ENCODE data around the gene SPAG6. TPM values are rescaled to one million over a fixed set of nuclear protein-coding genes. Genes with fewer than 3 reads are reported as not detected.
"Not testable (repeated sequence)": the region's sequence is repeated elsewhere in the genome, so short reads cannot be mapped to it uniquely, and the experiment has no call there.

Gene SPAG6
- total and polyA plus RNA-seq, 4 donors = 0.23 TPM; not detected in 3

DNA sequence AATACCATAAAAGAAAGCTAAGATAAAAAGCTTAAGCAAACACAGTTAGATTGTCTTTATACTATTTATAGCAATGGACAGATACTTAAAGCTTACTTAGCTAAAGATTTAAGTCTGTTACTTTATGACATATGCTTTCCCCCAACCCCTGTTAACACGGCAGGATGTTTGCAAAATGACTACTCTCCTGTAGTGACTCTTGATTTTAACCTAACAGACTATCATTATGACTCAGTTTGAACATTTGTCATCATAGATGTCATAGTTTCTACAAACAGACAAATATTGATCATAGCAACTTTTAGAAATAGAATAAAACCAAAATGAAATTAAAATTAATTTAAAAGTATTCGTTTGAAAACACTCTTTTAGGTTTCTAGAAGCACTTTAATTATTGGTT, 36.9 kb upstream of the SPAG6 start:
- Histone ChIP-seq H3K4me3 (ENCODE audit: low read depth in 1 of 3, low read length in 3 of 3) (no peak overlapping the region), H3K4me1 (ENCODE audit: control insufficient read depth in 4 of 4, insufficient read depth in 4 of 4, low read length in 3 of 4) (no peaks in the 10 kb centered on the region), H3K9ac (ENCODE audit: low read depth in 1 of 2, low read length in 2 of 2) (no peak overlapping the region), H3K9me3 (ENCODE audit: control insufficient read depth in 4 of 4, low read length in 3 of 4) (peaks cover 0 to 7% (median 0%) of the 10 kb centered on the region in 4 donors), H3K27ac (ENCODE audit: low read depth in 1 of 2, low read length in 2 of 2) (no peak overlapping the region), H3K36me3 (ENCODE audit: control insufficient read depth in 4 of 4, insufficient read depth in 3 of 4, low read depth in 1 of 4, low read length in 3 of 4) (no peaks in the 10 kb centered on the region), H3K27me3 (ENCODE audit: control insufficient read depth in 4 of 4, insufficient read depth in 4 of 4, low read length in 3 of 4) (peaks cover 0 to 3% (median 0%) of the 10 kb centered on the region in 4 donors)
- 81% methylated on average over 2 of the region's 2 CpGs for WGBS
- no peak for DNase-seq (ENCODE audit: low spot score)
- TF ChIP-seq GABPA (IDR thresholded peaks at IDR 0.05 in 1 of 2, conservative IDR thresholded peaks at IDR 0.05 in 1 of 2) (no peak), HNF4G (IDR thresholded peaks at IDR 0.05) (no peak), YY1 (IDR thresholded peaks at IDR 0.05) (no peak), JUND (IDR thresholded peaks at IDR 0.05) (no peak), SP1 (IDR thresholded peaks at IDR 0.05) (no peak), FOXA1 (IDR thresholded peaks at IDR 0.05) (no peak), NR2F2 (IDR thresholded peaks at IDR 0.05) (no peak), TAF1 (conservative IDR thresholded peaks at IDR 0.05) (no peak), EGR1 (IDR thresholded peaks at IDR 0.05; ENCODE audit: low read depth in 2 of 2) (no peak), RXRA (IDR thresholded peaks at IDR 0.05) (no peak), RAD21 (IDR thresholded peaks at IDR 0.05) (no peak), HNF4A (conservative IDR thresholded peaks at IDR 0.05) (no peak)
- TF ChIP-seq, protein P1, sequence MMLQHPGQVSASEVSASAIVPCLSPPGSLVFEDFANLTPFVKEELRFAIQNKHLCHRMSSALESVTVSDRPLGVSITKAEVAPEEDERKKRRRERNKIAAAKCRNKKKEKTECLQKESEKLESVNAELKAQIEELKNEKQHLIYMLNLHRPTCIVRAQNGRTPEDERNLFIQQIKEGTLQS (IDR thresholded peaks at IDR 0.05) = no peak
- TF ChIP-seq, protein P2, sequence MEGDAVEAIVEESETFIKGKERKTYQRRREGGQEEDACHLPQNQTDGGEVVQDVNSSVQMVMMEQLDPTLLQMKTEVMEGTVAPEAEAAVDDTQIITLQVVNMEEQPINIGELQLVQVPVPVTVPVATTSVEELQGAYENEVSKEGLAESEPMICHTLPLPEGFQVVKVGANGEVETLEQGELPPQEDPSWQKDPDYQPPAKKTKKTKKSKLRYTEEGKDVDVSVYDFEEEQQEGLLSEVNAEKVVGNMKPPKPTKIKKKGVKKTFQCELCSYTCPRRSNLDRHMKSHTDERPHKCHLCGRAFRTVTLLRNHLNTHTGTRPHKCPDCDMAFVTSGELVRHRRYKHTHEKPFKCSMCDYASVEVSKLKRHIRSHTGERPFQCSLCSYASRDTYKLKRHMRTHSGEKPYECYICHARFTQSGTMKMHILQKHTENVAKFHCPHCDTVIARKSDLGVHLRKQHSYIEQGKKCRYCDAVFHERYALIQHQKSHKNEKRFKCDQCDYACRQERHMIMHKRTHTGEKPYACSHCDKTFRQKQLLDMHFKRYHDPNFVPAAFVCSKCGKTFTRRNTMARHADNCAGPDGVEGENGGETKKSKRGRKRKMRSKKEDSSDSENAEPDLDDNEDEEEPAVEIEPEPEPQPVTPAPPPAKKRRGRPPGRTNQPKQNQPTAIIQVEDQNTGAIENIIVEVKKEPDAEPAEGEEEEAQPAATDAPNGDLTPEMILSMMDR (IDR thresholded peaks at IDR 0.05; ENCODE audit: low read depth, low read length, missing input control) = no peak
- TF ChIP-seq, protein P3, sequence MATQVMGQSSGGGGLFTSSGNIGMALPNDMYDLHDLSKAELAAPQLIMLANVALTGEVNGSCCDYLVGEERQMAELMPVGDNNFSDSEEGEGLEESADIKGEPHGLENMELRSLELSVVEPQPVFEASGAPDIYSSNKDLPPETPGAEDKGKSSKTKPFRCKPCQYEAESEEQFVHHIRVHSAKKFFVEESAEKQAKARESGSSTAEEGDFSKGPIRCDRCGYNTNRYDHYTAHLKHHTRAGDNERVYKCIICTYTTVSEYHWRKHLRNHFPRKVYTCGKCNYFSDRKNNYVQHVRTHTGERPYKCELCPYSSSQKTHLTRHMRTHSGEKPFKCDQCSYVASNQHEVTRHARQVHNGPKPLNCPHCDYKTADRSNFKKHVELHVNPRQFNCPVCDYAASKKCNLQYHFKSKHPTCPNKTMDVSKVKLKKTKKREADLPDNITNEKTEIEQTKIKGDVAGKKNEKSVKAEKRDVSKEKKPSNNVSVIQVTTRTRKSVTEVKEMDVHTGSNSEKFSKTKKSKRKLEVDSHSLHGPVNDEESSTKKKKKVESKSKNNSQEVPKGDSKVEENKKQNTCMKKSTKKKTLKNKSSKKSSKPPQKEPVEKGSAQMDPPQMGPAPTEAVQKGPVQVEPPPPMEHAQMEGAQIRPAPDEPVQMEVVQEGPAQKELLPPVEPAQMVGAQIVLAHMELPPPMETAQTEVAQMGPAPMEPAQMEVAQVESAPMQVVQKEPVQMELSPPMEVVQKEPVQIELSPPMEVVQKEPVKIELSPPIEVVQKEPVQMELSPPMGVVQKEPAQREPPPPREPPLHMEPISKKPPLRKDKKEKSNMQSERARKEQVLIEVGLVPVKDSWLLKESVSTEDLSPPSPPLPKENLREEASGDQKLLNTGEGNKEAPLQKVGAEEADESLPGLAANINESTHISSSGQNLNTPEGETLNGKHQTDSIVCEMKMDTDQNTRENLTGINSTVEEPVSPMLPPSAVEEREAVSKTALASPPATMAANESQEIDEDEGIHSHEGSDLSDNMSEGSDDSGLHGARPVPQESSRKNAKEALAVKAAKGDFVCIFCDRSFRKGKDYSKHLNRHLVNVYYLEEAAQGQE (IDR thresholded peaks at IDR 0.05) = no peak

DNA sequence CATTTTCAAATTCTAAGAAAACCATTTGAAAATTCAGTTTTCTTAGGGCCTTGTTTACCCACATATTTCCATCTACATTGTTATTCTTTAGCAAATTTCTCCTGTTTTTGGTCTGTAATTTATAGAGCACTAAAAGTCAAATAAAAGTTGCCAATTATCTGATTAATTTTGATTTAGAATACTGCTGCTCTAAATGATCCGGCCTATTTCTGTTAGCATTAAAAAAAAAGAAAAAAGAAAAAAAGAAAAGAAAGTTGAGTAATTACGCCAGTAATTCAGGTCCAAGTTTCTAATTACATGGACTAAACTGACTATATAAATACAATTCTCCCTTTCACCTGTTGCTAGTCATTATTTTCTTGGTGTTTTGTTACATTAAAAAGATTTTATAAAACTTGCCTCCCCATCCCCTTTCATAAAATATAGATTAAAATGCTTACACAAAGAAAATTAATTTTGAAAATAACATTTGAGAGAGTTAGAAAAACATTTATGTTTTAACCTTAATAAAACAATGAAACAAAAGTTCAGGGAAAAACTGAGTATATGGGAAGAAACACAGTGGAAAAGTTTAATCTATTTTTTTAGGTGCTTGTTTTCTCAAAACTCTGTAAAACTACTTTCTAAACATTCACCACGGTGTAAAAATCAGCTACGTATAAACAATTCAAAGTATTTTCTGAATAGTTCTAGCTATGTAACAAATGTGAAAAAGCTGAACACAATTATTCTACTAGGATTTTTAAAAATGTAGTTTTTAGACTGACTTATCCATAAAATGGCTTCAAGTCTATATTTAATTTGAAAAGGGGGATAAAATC, 35.9 kb upstream of the SPAG6 start:
- no peaks in the 10 kb centered on the region for H3K36me3 ChIP-seq (ENCODE audit: control insufficient read depth in 4 of 4, insufficient read depth in 3 of 4, low read depth in 1 of 4, low read length in 3 of 4)
- no peak overlapping the region for H3K9ac ChIP-seq (ENCODE audit: low read depth in 1 of 2, low read length in 2 of 2)
- peaks cover 0 to 3% (median 0%) of the 10 kb centered on the region in 4 donors for H3K27me3 ChIP-seq (ENCODE audit: control insufficient read depth in 4 of 4, insufficient read depth in 4 of 4, low read length in 3 of 4)
- no peaks in the 10 kb centered on the region for H3K9me3 ChIP-seq (ENCODE audit: control insufficient read depth in 4 of 4, low read length in 3 of 4)
- no peaks in the 10 kb centered on the region for H3K4me1 ChIP-seq (ENCODE audit: control insufficient read depth in 4 of 4, insufficient read depth in 4 of 4, low read length in 3 of 4)
- DNase-seq (ENCODE audit: low spot score) = no peak
- no peak overlapping the region for H3K27ac ChIP-seq (ENCODE audit: low read depth in 1 of 2, low read length in 2 of 2)
- no peak overlapping the region for H3K4me3 ChIP-seq (ENCODE audit: low read depth in 1 of 3, low read length in 3 of 3)
- no peak for TF ChIP-seq GABPA (IDR thresholded peaks at IDR 0.05 in 1 of 2, conservative IDR thresholded peaks at IDR 0.05 in 1 of 2)
- TF ChIP-seq HNF4G (IDR thresholded peaks at IDR 0.05) = no peak
- 96% methylated on average over 4 of the region's 4 CpGs for WGBS

- WGBS = 98% methylated on average over 10 of the region's 10 CpGs
- H3K27me3 ChIP-seq (ENCODE audit: control insufficient read depth in 4 of 4, insufficient read depth in 4 of 4, low read length in 3 of 4); DNase-seq (ENCODE audit: low spot score); H3K36me3 ChIP-seq (ENCODE audit: control insufficient read depth in 4 of 4, insufficient read depth in 3 of 4, low read depth in 1 of 4, low read length in 3 of 4); H3K4me1 ChIP-seq (ENCODE audit: control insufficient read depth in 4 of 4, insufficient read depth in 4 of 4, low read length in 3 of 4); H3K9ac ChIP-seq (ENCODE audit: low read depth in 1 of 2, low read length in 2 of 2); H3K9me3 ChIP-seq (ENCODE audit: control insufficient read depth in 4 of 4, low read length in 3 of 4); H3K4me3 ChIP-seq (ENCODE audit: low read depth in 1 of 3, low read length in 3 of 3); H3K27ac ChIP-seq (ENCODE audit: low read depth in 1 of 2, low read length in 2 of 2): not testable (repeated sequence)
Observed at GRCh38 chr10:22310012-22310411, 35.3 kb upstream of the SPAG6 start.

Data from liver (tissue), 9 donors.